GM21423 (cell line): Measurements from ENCODE around the gene KLHL35.

ENCODE experiments used
- ATAC-seq: cut with Tn5 transposase; IDR thresholded peaks from one replicate; pipeline ENCODE4 v1.9.1; 2021; ENCODE audit warnings: mild to moderate bottlenecking, moderate library complexity; ENCODE audit not compliant: unreplicated experiment

The KLHL35 gene

DNA sequence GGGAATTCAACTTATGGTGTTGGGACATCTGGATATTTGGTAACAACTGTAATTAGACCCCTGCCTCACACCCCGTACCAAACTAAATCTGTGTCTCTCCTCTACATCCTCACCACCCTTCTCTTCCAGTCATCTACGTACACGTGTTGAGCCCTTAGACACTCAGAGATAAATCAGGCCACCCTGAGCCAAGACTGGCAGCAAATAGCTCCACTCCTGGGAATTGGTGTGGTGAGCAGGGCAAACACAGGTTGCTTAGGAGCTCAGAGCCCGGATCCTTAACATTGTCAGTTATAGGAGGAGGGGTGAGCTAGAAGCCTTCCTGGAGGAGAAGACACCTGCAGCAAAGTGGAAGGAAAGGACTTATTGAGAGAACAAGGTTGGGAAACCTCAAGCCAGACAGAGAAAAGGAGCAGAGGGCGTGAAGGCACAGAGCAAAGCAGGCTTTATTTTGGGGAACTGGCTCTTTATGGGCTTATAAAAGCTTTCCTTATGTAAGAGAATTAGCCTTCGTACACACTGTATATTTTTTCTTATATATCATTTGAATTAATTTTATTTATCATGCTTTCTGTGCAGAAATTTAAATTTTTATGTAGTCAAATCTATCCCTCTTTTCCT, 36.9 kb upstream of the KLHL35 start:
- ATAC-seq = no peak

- ATAC-seq = no peak
Measured at GRCh38 chr11:75468534-75469340, 35.7 kb upstream of the KLHL35 start.

GRCh38 chr11:75467881-75468280, 34.9 kb upstream of the KLHL35 start:
- ATAC-seq = no peak

DNA sequence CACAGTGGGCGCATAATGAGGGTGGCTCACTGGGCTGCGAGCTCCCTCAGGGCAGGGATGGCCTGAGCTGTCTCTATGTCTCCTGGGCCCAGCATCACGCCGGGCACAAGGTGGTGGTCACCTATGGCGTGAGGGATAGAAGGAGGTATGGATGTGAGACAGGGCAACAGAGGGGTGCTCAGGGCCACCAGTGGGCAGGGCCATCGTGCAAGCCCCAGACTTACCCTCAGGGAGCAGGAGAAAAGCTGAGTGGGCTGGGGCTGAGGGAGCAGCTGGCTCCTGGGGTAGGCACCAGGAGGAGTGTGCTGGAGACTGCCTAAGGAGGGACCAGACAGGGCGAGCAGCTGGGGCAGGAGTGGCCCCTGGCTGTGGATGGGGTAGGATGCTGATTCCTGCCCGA, 34.3 kb upstream of the KLHL35 start:
- no peak for ATAC-seq

GRCh38 chr11:75465701-75466531, 32.9 kb upstream of the KLHL35 start:
- no peak for ATAC-seq

- no peak for ATAC-seq
Measured at GRCh38 chr11:75463106-75463774, 30.2 kb upstream of the KLHL35 start.

- ATAC-seq = no peak
Measured at GRCh38 chr11:75462117-75462653, 29.2 kb upstream of the KLHL35 start.

DNA sequence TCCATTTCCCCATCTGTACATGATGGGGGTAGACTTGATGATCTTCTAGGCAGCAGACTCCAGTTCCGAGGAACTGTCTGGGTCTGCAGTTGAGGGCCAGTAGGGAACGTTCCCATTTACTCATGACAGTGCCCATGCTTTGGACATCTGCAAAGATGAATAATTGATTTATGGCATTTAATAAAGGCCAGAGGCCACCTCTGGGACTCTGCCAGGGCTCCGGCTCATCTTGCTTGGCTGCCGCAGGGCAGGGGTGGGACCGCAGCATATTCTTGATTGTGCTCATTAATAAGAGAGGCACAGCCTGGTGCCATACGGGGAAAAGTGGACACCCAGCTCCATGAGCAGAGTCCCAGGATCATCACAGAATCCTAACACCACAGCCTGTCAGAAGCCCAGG, 28.1 kb upstream of the KLHL35 start:
- ATAC-seq = no peak

GRCh38 chr11:75456596-75457183, 23.7 kb upstream of the KLHL35 start:
- no peak for ATAC-seq

DNA sequence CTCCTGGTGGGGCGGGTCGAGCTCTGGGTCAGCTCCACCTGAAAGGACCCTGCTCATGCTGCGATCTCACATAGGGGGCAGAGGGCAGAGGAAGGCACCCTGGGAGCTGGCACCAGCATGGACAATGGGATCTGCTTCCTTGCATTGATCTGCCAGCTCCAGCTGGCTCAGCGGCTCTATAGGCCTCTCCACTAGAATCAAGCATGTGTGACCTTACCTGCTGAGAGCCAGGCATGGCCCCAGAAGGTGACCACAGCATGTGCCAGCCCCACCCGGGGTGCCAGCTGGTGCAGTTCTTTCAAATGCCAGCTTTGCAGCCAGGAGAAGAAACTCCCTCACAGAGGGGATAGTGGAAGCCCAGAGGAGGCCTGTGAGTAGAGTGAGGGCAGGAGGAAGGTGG, 22.0 kb upstream of the KLHL35 start:
- ATAC-seq = no peak

DNA sequence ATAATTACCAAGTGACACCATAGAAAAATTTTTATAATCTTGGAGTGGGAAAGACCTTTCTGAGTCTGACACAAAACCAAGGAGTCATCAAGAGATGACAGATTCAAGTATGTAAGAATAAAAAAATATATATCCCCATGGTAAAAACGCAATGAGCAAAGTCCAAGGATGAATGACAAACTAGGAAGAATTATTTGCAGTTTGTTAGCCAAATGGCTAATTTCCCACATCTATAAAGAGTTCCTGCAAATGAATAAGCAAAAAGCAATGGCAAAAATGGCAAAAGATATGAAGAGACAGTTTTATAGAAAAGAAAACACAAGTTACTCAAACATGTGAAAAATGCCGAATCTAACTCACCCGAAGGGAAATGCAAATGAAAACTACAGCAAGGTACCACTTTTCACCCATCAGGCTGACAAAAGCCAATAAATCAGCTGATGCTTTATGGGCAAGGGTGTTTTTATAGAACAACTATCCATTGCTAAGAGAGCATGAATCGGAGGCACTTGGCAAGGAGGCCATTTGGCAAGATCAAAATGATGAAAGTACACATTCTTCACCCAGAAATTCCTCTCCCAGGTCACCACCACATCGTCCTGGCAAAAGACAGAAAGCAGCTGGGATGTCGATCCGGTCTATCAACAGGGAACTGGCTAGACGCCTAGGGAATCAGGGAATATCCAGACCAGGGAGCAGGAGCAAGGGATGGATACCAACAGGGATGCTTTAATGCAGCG, 21.1 kb upstream of the KLHL35 start:
- ATAC-seq = no peak

DNA sequence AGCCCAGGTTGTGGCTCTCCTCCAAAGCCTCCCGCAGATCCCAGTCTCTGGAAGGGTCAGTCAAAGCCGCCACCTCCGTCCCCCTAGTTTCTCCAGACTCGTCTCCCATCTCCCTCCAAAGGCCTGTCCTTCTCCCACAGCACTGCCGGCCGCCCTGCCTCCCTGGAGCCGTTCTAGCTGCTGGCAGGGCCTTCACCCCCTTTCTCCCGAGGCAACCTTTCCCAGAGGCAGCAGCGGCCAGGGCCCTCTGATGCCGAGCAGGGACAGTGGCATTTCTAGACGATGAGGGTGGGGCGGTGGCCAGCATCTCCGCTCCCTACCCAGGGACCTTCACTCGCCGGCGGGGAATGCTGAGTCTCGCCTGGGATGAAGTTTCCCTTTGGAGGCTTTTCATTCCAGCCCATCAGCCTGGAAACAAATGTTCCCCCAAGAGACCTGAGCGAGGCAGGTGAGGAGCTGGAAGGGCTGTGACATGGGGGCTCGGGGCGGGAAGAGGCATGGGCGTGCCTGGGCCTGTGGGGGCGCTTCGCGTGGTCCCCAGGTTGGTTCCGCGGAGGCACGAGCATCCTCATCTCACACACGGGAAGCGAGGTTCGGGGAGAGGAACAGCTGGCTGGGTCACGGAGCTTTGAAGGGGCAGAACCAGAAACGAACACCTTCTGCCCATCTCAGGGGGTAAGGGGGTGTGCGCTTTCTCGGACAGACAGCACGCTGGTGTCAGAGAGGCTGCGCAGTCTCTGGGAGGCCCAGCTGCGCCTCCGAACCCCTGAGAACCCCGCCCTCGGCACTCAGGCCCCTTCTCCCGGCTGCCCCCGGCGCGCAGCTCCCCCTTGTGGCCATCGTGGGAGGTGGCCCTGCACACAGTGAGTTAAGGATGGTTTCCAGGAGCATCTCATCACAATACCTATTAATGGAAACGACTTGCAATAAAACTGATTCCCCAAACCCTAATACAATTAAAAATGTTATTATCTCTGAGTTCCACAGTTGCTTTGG, 18.1 kb upstream of the KLHL35 start:
- ATAC-seq = no peak

- ATAC-seq = no peak
Measured at GRCh38 chr11:75450236-75450635, 17.2 kb upstream of the KLHL35 start.

DNA sequence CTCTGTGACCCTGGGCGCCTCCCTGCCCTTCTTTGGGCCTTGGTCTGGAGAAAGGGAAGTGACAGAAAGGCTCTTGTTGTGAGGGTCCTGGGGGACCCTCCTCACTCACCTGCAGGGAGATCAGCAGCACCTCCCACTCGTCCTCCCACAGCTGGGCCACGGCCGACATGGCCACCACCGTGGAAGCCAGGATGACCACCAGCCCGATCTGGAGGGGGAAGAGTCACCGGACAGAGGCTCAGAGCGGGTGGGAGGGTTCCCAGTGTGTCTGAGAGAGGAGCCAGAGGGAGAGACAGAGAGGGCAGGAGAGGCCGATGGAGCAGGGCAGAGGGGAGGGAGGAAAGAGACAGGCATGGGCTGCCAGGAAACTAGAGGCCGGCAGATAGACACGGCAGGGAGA, 16.8 kb upstream of the KLHL35 start:
- ATAC-seq = no peak

DNA sequence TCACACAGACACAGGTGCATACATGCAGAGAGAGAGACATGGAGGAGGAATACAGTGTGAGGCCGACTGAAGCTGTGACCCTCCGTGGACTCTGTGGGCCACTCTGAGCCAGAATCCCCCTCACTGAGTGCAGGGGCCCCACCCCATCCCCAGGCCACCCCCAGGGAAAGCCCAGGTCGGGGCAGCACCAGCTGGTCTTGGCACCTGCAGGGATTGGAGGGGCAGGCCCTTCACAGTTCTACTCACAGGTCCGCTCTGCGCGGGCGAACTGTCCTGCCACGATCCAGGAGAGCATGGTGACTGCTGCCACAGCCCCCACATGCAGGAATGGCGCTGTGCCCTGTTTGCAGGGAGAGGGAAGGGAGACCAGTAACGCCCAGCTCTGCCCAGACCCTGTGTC, 16.3 kb upstream of the KLHL35 start:
- no peak for ATAC-seq

DNA sequence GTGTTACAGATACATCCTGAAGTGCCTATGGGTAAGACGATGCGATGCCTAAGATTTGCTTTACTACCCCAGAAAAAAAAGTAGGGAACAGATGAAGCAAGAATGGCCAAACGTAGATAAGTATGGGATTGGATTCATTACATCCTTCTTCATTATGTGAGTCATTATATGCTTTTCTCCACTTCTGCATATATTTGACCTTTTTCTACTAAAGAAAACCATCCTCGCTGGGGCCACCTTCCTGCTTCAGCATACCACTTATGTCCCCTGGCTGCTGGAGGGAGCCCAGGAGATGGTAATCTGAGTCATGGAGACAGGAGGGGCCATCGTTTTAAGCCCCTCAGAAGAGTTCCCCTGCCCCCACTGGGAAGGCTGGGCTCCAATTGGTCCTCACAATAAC, 14.4 kb upstream of the KLHL35 start:
- ATAC-seq = no peak

DNA sequence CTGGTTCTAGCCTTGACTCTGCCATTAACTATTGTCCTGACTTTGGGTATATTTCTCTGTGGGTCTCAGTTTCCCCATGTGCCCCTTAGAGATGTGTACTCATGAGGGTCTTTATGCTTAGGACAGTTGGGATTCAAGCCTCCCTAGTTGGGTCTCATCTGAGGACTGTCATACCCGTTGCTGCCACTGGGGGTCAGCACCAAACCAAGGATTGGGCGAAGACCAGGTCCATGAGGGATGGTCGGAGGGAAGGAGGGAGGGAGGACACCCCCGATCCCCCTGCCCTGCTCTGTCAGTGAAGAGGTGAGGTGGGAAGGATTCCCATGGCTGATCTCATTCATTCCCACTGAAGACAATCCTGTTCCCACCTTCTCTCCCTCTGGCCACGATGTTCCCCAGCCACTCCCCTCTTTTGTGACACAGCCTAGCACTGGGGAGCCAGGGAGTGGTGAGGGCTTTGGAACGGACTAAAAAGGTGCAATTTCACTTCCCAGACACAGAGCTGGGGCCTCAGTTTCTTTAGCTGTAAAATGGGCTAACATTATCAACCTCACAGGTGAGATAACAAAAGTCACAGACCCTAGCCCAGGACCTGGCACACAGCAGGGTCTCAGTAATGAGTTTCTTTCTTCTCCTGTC, 12.4 kb upstream of the KLHL35 start:
- ATAC-seq = no peak

GRCh38 chr11:75443043-75443442, 10.0 kb upstream of the KLHL35 start:
- ATAC-seq = no peak
